Activated naive CD4-positive, alpha-beta T cell treated with anti-CD3 and anti-CD28 coated beads, Interleukin-2, amount 10 ng/mL, durations not matched to agents 7 days and 5 days (primary cell): Measurements from ENCODE around the gene NDUFAF8.

Experiments used
- CTCF ChIA-PET: fragments of 350-600 bp; sonication (Branson Sonifier 250); formaldehyde crosslinking; loops from one replicate; lab custom pipeline; 2021; ENCODE audit warnings: antibody characterized with exemption; lab: Charles Lee
- DNase-seq: peaks from one replicate; pipeline ENCODE4 v3.0.0-alpha.2; 2020
- H3K27ac Mint-ChIP-seq: one replicate; pipeline ENCODE4 v1.8.0; 2021; ENCODE audit warnings: mild to moderate bottlenecking, moderate library complexity, mixed read lengths
- H3K27me3 Mint-ChIP-seq: one replicate; pipeline ENCODE4 v1.8.0; 2021; ENCODE audit warnings: mild to moderate bottlenecking, mixed read lengths
- H3K36me3 Mint-ChIP-seq: one replicate; pipeline ENCODE4 v1.8.0; 2021; ENCODE audit warnings: mixed read lengths
- H3K4me1 Mint-ChIP-seq: one replicate; pipeline ENCODE4 v1.8.0; 2021; ENCODE audit warnings: mixed read lengths
- H3K4me3 Mint-ChIP-seq: one replicate; pipeline ENCODE4 v1.8.0; 2021; ENCODE audit warnings: mild to moderate bottlenecking, moderate library complexity, mixed read lengths
- H3K9me3 Mint-ChIP-seq: one replicate; pipeline ENCODE4 v1.8.0; 2021; ENCODE audit warnings: mixed read lengths

NDUFAF8 gene

DNA sequence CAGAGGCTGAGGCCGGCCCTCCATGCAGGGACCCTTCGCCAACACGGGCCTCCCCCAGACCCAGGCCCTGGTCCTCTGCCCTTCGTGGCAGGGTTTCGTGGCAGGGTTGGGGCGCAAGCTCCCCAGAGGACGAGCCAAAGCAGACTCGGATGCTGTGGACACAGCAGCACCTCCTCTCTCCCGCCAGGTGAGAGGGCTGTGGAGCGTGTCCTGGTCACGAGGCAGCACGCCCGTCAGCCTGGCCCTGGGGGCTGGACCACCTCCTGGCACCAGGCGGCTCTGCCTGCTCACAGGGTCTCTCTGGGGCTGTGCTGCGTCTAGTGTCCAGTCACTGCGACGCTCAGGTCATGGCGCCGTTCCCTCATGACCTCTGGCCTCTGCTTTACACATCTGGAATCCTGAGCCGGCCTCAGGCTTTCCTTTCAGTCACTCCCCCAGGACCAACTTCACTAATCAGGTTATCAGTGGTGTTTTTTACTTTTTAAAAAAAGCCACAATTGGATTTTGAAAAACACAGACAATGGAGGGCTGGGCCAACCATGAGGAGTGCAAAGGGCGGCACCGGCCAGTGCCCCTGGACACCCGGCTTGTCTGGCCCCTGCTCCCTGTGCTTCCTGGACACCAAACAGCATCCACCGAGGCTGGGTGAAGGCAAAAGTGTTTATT lies 5.4 kb downstream of the NDUFAF8 start:
- no peak overlapping the region for H3K4me3 Mint-ChIP-seq
- peaks cover 23% of the 10 kb centered on the region for H3K4me1 Mint-ChIP-seq
- H3K27me3 Mint-ChIP-seq: no peaks in the 10 kb centered on the region
- H3K27ac Mint-ChIP-seq: peak overlapping the region; percentile 60
- CTCF ChIA-PET: no interaction called here
- no peak for DNase-seq
- peaks cover 16% of the 10 kb centered on the region for H3K36me3 Mint-ChIP-seq
- no peaks in the 10 kb centered on the region for H3K9me3 Mint-ChIP-seq

- H3K36me3 Mint-ChIP-seq: peaks cover 18% of the 10 kb centered on the region
- H3K27ac Mint-ChIP-seq: no peak overlapping the region
- H3K27me3 Mint-ChIP-seq: no peaks in the 10 kb centered on the region
- no peak overlapping the region for H3K4me3 Mint-ChIP-seq
- no peaks in the 10 kb centered on the region for H3K9me3 Mint-ChIP-seq
- CTCF ChIA-PET: no interaction called here
- DNase-seq: no peak
- H3K4me1 Mint-ChIP-seq: peaks cover 21% of the 10 kb centered on the region
Measured at GRCh38 chr17:81245024-81245664, 6.0 kb downstream of the NDUFAF8 start.

- DNase-seq: no peak
- H3K9me3 Mint-ChIP-seq: no peaks in the 10 kb centered on the region
- peaks cover 15% of the 10 kb centered on the region for H3K4me1 Mint-ChIP-seq
- no peaks in the 10 kb centered on the region for H3K27me3 Mint-ChIP-seq
- CTCF ChIA-PET: no interaction called here
- H3K36me3 Mint-ChIP-seq: peaks cover 19% of the 10 kb centered on the region
- no peak overlapping the region for H3K4me3 Mint-ChIP-seq
- no peak overlapping the region for H3K27ac Mint-ChIP-seq
Measured at GRCh38 chr17:81245665-81246342, 6.7 kb downstream of the NDUFAF8 start.

DNA sequence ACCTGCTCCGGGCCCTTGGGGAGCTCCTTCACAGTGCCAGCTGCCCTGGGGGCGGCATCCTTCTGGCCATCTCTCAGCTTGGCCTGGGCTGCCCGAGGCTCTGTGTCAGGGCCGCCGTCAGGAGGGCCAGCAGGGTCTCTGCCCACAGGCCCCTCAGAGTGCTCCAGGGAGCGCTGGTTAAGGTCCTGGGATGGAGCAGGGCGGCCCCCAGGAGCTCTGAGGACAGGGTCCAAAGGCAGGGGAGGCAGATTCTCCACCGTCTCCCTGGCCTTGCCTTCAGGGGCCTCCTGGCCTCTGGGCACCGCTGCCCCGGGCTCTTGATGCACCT lies 7.2 kb downstream of the NDUFAF8 start:
- Mint-ChIP-seq H3K36me3 (peaks cover 20% of the 10 kb centered on the region), H3K4me1 (peaks cover 10% of the 10 kb centered on the region), H3K9me3 (no peaks in the 10 kb centered on the region), H3K27ac (no peak overlapping the region), H3K4me3 (no peak overlapping the region), H3K27me3 (no peaks in the 10 kb centered on the region)
- CTCF ChIA-PET: no interaction called here
- no peak for DNase-seq

GRCh38 chr17:81246679-81247338 lies 7.7 kb downstream of the NDUFAF8 start:
- peak overlapping the region; percentile 58 for H3K27ac Mint-ChIP-seq
- CTCF ChIA-PET: no interaction called here
- H3K9me3 Mint-ChIP-seq: no peaks in the 10 kb centered on the region
- H3K27me3 Mint-ChIP-seq: no peaks in the 10 kb centered on the region
- H3K4me1 Mint-ChIP-seq: peaks cover 5% of the 10 kb centered on the region
- H3K4me3 Mint-ChIP-seq: no peak overlapping the region
- DNase-seq: no peak
- H3K36me3 Mint-ChIP-seq: peaks cover 20% of the 10 kb centered on the region

GRCh38 chr17:81247339-81247990 lies 8.3 kb downstream of the NDUFAF8 start:
- no peaks in the 10 kb centered on the region for H3K9me3 Mint-ChIP-seq
- CTCF ChIA-PET: no interaction called here
- no peak for DNase-seq
- H3K36me3 Mint-ChIP-seq: peaks cover 19% of the 10 kb centered on the region
- H3K27ac Mint-ChIP-seq: peak overlapping the region; percentile 28
- no peaks in the 10 kb centered on the region for H3K4me1 Mint-ChIP-seq
- H3K4me3 Mint-ChIP-seq: no peak overlapping the region
- no peaks in the 10 kb centered on the region for H3K27me3 Mint-ChIP-seq

GRCh38 chr17:81248649-81249048 lies 9.5 kb downstream of the NDUFAF8 start:
- CTCF ChIA-PET: no interaction called here

DNA sequence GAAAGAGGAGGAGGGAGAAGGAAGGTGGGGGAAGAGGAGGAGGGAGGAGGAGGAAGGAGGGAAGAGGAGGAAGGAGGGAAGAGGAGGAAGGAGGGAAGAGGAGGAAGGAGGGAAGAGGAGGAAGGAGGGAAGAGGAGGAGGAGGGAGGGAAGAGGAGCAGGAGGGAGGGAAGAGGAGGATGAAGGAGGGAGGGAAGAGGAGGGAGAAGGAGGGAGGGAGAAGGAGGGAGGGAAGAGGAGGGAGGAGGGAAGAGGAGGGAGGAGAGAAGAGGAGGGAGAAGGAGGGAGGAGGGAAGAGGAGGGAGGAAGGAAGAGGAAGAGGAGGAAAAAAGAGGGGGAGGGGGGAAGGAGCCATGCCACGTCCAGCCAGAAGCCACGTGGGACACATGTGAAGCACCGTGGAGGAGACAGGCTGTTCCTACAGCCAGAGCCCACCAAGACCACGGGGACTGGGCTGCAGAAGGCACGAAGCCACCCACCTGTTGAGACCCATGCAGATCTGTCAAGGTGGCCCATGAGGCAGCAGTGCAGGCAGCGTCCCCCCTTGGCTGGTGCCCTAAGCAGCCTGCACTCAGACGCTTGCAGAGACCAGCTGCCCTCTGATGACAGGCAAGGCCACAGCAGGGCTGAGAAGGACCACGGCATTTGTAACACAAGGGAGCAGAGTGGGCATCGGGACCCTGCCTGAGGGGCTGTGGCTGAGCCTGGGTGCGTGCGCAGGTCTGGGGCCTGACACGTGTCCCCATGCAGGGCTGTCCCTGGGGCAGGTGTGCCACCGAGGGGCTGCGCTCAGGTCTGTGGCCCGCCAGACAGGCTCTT lies 10.3 kb downstream of the NDUFAF8 start:
- H3K9me3 Mint-ChIP-seq: no peaks in the 10 kb centered on the region
- CTCF ChIA-PET: no interaction called here
- peaks cover 29% of the 10 kb centered on the region for H3K36me3 Mint-ChIP-seq
- H3K4me1 Mint-ChIP-seq: peaks cover 2% of the 10 kb centered on the region
- H3K27me3 Mint-ChIP-seq: no peaks in the 10 kb centered on the region
- DNase-seq: no peak
- H3K4me3 Mint-ChIP-seq: no peak overlapping the region
- no peak overlapping the region for H3K27ac Mint-ChIP-seq

More at GRCh38 chr17:81248649-81249048, 9.5 kb downstream of the NDUFAF8 start:
- Mint-ChIP-seq H3K27me3 (no peaks in the 10 kb centered on the region), H3K9me3 (no peaks in the 10 kb centered on the region), H3K27ac (peak overlapping the region; percentile 55), H3K4me3 (no peak overlapping the region), H3K4me1 (peaks cover 2% of the 10 kb centered on the region), H3K36me3 (peaks cover 28% of the 10 kb centered on the region)
- DNase-seq: no peak

GRCh38 chr17:81250286-81251093 lies 11.4 kb downstream of the NDUFAF8 start:
- DNase-seq: no peak
- CTCF ChIA-PET: interaction anchor here (5.0 kb wide), 1 partner anchor 234 kb away, joined by 30 read pairs; no protein-coding TSS in a partner anchor
- Mint-ChIP-seq H3K36me3 (peaks cover 29% of the 10 kb centered on the region), H3K4me3 (no peak overlapping the region), H3K27me3 (no peaks in the 10 kb centered on the region), H3K4me1 (peaks cover 2% of the 10 kb centered on the region), H3K9me3 (no peaks in the 10 kb centered on the region), H3K27ac (no peak overlapping the region)

- H3K27me3 Mint-ChIP-seq: no peaks in the 10 kb centered on the region
- H3K9me3 Mint-ChIP-seq: no peaks in the 10 kb centered on the region
- peaks cover 30% of the 10 kb centered on the region for H3K36me3 Mint-ChIP-seq
- CTCF ChIA-PET: interaction anchor here (0.8 to 5.0 kb wide), 2 partner anchors 179 to 234 kb away, joined by 3 to 30 read pairs; no protein-coding TSS in a partner anchor
- no peak for DNase-seq
- peaks cover 2% of the 10 kb centered on the region for H3K4me1 Mint-ChIP-seq
- no peak overlapping the region for H3K4me3 Mint-ChIP-seq
- peak overlapping the region; percentile 26 for H3K27ac Mint-ChIP-seq
Measured at GRCh38 chr17:81251094-81251708, 12.1 kb downstream of the NDUFAF8 start.

DNA sequence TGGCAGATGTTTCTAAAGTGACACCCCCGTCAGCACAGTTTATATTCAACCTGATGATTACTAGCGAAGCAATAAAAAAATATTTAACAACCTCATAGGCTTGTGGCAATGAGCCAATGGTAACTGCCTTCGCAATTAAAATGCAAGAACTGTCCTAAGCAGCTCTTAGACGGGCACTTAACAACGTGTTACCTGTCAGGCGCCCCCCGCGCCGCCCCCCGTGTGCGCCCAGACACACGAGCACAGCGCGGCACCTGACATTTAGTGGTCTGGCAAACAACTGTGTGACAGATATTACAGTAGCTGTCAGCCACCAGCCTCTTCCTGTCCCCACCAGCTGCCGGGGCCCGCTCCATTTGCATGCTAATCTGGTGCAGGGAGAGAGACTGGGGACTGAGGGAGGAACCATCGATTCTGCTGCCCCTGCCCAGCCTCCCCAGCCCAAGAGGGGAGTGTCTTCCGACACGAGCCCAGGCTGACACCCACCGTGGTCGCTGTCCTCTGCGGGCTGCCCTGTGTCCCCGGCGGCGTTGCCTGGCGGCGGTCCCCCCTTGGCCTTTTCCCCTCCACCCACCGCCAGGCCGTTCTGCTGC lies 12.7 kb downstream of the NDUFAF8 start:
- peaks cover 29% of the 10 kb centered on the region for H3K36me3 Mint-ChIP-seq
- no peak overlapping the region for H3K4me3 Mint-ChIP-seq

More for the DNA sequence above, 12.7 kb downstream of the NDUFAF8 start:
- no peak overlapping the region for H3K27ac Mint-ChIP-seq
- no peak for DNase-seq
- H3K27me3 Mint-ChIP-seq: no peaks in the 10 kb centered on the region
- no peaks in the 10 kb centered on the region for H3K9me3 Mint-ChIP-seq
- H3K4me1 Mint-ChIP-seq: peaks cover 2% of the 10 kb centered on the region
- CTCF ChIA-PET: interaction anchor here (0.8 to 5.0 kb wide), 2 partner anchors 178 to 233 kb away, joined by 3 to 30 read pairs; no protein-coding TSS in a partner anchor
